Retinal pigment epithelial cell (primary cell): ENCODE measurements around the gene RHCE.

Experiments
- DNase-seq: peaks from one replicate; pipeline ENCODE4 v3.0.0-alpha.2; 2010; ENCODE audit warnings: low read depth
- H3K4me3 ChIP-seq: 2 replicates; pipeline ENCODE4 v1.5.1; 2011; ENCODE audit warnings: mild to moderate bottlenecking, low read length, control low read depth, moderate library complexity
- CTCF ChIP-seq: conservative IDR thresholded peaks from 2 replicates; pipeline ENCODE4 v1.5.1; 2011; ENCODE audit warnings: low read depth, low read length, control low read depth, inconsistent platforms

Gene RHCE

GRCh38 chr1:25360596-25361581, 59.7 kb downstream of the RHCE start:
- no peak for TF ChIP-seq CTCF
- H3K4me3 ChIP-seq, result no peak overlapping the region
- no peak for DNase-seq

- no peak overlapping the region for H3K4me3 ChIP-seq
- no peak for DNase-seq
- no peak for TF ChIP-seq CTCF
Observed at GRCh38 chr1:25356848-25357247, 63.8 kb downstream of the RHCE start.

GRCh38 chr1:25356441-25356840, 64.2 kb downstream of the RHCE start:
- no peak for DNase-seq
- H3K4me3 ChIP-seq, result no peak overlapping the region
- no peak for TF ChIP-seq CTCF

GRCh38 chr1:25355841-25356395, 64.7 kb downstream of the RHCE start:
- DNase-seq, result no peak
- H3K4me3 ChIP-seq, result no peak overlapping the region
- no peak for TF ChIP-seq CTCF

- TF ChIP-seq CTCF, result no peak
- no peak overlapping the region for H3K4me3 ChIP-seq
- no peak for DNase-seq
Observed at GRCh38 chr1:25349606-25350005, 71.0 kb downstream of the RHCE start.

- TF ChIP-seq CTCF, result no peak
- no peak overlapping the region for H3K4me3 ChIP-seq
- DNase-seq, result no peak
Observed at GRCh38 chr1:25347556-25347955, 73.1 kb downstream of the RHCE start.

- no peak for DNase-seq
- no peak overlapping the region for H3K4me3 ChIP-seq
- TF ChIP-seq CTCF, result no peak
Observed at GRCh38 chr1:25343872-25344271, 76.8 kb downstream of the RHCE start.
